Ishikawa (cell line): ENCODE results near the gene LMO2.

Experiments used
- CREB1 ChIP-seq: IDR thresholded peaks from 2 replicates; pipeline ENCODE4 v1.6.1; 2012; ENCODE audit warnings: low read depth
- EP300 ChIP-seq: IDR thresholded peaks from 2 replicates; pipeline ENCODE4 v1.6.1; 2012; ENCODE audit warnings: borderline replicate concordance
- FOXM1 ChIP-seq: IDR thresholded peaks from 2 replicates; pipeline ENCODE4 v1.6.1; 2012; ENCODE audit warnings: low read depth, borderline replicate concordance
- NFIC ChIP-seq: IDR thresholded peaks from 2 replicates; pipeline ENCODE4 v1.6.1; 2012
- RAD21 ChIP-seq: IDR thresholded peaks from 2 replicates; pipeline ENCODE4 v1.6.1; 2012; ENCODE audit warnings: low read depth
- TAF1 ChIP-seq: IDR thresholded peaks from 2 replicates; pipeline ENCODE4 v1.6.1; 2012; ENCODE audit warnings: low read depth, mild to moderate bottlenecking
- YY1 ChIP-seq: IDR thresholded peaks from 2 replicates; pipeline ENCODE4 v1.6.1; 2012; ENCODE audit warnings: low read depth
- TF ChIP-seq, protein P1 (sequence below): IDR thresholded peaks from 2 replicates; pipeline ENCODE4 v1.6.1; 2012; ENCODE audit warnings: low read depth, mild to moderate bottlenecking
- TF ChIP-seq, protein P2 (sequence below): IDR thresholded peaks from 2 replicates; pipeline ENCODE4 v1.6.1; 2012

DNA sequence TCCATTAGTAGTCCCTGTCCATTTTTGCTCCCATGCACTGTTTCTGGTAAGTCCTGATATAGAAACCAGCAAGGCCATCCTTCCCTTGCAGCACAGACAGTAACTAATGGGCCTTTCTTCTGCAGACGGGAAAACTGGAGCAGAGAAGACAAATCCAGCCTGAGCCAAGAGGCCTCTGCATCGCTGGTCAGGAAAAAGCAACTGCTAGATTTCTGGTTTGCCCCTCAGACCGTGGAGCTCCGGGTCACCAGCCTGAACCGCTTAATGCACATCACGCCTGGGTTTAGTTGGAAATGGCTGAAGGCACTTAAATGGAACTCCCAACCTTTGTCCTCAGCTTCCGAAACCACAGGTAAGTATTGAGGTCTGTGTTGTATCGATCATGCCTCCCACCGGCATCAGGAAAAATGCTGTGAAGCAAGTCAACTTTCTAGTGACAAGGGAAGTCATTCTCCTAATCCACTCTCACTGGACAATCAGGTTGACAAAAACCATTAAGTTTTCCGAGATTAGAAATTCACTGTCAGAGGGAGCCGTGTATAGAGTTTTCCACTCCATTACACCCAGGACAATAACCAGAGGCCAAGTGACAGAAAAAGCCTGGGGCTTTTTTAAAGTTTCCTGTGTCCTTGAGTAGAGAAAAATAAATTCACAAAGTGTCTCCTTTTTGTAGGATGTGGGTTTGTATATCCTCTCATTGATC lies 14.8 kb upstream of the LMO2 start:
- TF ChIP-seq, protein P1, sequence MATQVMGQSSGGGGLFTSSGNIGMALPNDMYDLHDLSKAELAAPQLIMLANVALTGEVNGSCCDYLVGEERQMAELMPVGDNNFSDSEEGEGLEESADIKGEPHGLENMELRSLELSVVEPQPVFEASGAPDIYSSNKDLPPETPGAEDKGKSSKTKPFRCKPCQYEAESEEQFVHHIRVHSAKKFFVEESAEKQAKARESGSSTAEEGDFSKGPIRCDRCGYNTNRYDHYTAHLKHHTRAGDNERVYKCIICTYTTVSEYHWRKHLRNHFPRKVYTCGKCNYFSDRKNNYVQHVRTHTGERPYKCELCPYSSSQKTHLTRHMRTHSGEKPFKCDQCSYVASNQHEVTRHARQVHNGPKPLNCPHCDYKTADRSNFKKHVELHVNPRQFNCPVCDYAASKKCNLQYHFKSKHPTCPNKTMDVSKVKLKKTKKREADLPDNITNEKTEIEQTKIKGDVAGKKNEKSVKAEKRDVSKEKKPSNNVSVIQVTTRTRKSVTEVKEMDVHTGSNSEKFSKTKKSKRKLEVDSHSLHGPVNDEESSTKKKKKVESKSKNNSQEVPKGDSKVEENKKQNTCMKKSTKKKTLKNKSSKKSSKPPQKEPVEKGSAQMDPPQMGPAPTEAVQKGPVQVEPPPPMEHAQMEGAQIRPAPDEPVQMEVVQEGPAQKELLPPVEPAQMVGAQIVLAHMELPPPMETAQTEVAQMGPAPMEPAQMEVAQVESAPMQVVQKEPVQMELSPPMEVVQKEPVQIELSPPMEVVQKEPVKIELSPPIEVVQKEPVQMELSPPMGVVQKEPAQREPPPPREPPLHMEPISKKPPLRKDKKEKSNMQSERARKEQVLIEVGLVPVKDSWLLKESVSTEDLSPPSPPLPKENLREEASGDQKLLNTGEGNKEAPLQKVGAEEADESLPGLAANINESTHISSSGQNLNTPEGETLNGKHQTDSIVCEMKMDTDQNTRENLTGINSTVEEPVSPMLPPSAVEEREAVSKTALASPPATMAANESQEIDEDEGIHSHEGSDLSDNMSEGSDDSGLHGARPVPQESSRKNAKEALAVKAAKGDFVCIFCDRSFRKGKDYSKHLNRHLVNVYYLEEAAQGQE: no peak
- TF ChIP-seq EP300: no peak
- no peak for TF ChIP-seq FOXM1
- no peak for TF ChIP-seq CREB1
- no peak for TF ChIP-seq YY1
- TF ChIP-seq, protein P2, sequence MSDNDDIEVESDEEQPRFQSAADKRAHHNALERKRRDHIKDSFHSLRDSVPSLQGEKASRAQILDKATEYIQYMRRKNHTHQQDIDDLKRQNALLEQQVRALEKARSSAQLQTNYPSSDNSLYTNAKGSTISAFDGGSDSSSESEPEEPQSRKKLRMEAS: no peak
- TF ChIP-seq RAD21: no peak
- no peak for TF ChIP-seq NFIC
- TF ChIP-seq TAF1: no peak
